Measurements from ENCODE around the gene SORBS1. TPM values are rescaled to one million over a fixed set of nuclear protein-coding genes. Genes with fewer than 3 reads are reported as not detected.

Gene SORBS1
- total and polyA plus RNA-seq, 2 donors (not counting 1 experiment from before 2014, with no cell fraction given), result 0.21 to 1.5 TPM

GRCh38 chr10:95335933-95336699, 225.1 kb downstream of the SORBS1 start:
- H3K27ac ChIP-seq (ENCODE audit: low read length in 2 of 2), result no peak overlapping the region
- CTCF ChIA-PET, result interaction anchor here (1.0 kb wide), 1 partner anchor 27 kb away, joined by 3 read pairs; no protein-coding TSS in a partner anchor
- peaks cover 0 to 3% (median 0%) of the 10 kb centered on the region in 3 donors for H3K9me3 ChIP-seq (ENCODE audit: control extremely low read depth in 1 of 3, control insufficient read depth in 2 of 3, insufficient read depth in 1 of 3, low read length in 2 of 3)
- no peak overlapping the region for H3K27ac Mint-ChIP-seq
- H3K4me1 ChIP-seq (ENCODE audit: control insufficient read depth in 2 of 2, insufficient read depth in 2 of 2, low read length in 2 of 2), result no peaks in the 10 kb centered on the region
- WGBS (ENCODE audit: insufficient coverage), result 88% methylated on average over 19 of the region's 19 CpGs
- H3K79me2 ChIP-seq (ENCODE audit: control insufficient read depth, insufficient read depth, low read length), result no peaks in the 10 kb centered on the region
- no peak overlapping the region for H3K4me3 Mint-ChIP-seq
- H2AFZ ChIP-seq (ENCODE audit: insufficient read depth, low read depth, low read length, poor library complexity, severe bottlenecking), result no peak overlapping the region
- DNase-seq (no peak), ATAC-seq (ENCODE audit: low read depth) (no peak)
- POLR2A ChIA-PET, result no interaction called here
- H3K4me2 ChIP-seq (replicated peaks; ENCODE audit: low read depth, low read length, poor library complexity, severe bottlenecking), result no peak overlapping the region
- H4K20me1 ChIP-seq (ENCODE audit: control insufficient read depth, insufficient read depth, low read length, poor library complexity, severe bottlenecking), result no peaks in the 10 kb centered on the region
- H3K4me3 ChIP-seq (ENCODE audit: control extremely low read depth in 1 of 5, extremely low read depth in 1 of 5, insufficient read depth in 1 of 5, low read depth in 2 of 5, low read length in 4 of 5), result no peak overlapping the region
- intact Hi-C loops (cut with micrococcal nuclease), result no loop called here
- H3K36me3 ChIP-seq (replicated peaks in 1 of 2; ENCODE audit: control extremely low read depth in 1 of 2, control insufficient read depth in 1 of 2, extremely low read depth in 1 of 2, insufficient read depth in 2 of 2, low read length in 1 of 2), result no peaks in the 10 kb centered on the region
- no peaks in the 10 kb centered on the region for H3K4me1 Mint-ChIP-seq
- H3K9me3 Mint-ChIP-seq (ENCODE audit: insufficient read depth), result no peaks in the 10 kb centered on the region
- TF ChIP-seq EZH2 (IDR thresholded peaks at IDR 0.05; ENCODE audit: borderline replicate concordance, insufficient read depth, low read depth, low read length, poor library complexity, severe bottlenecking), result no peak
- no peak for TF ChIP-seq CTCF (IDR thresholded peaks at IDR 0.05)
- H3K9ac ChIP-seq (ENCODE audit: low read length), result no peak overlapping the region
- no peaks in the 10 kb centered on the region for H3K27me3 ChIP-seq (replicated peaks in 1 of 4; ENCODE audit: control extremely low read depth in 1 of 4, control insufficient read depth in 3 of 4, insufficient read depth in 4 of 4, low read length in 3 of 4)
- H3K27me3 Mint-ChIP-seq, result no peaks in the 10 kb centered on the region

- H4K20me1 ChIP-seq (ENCODE audit: control insufficient read depth, insufficient read depth, low read length, poor library complexity, severe bottlenecking), result no peaks in the 10 kb centered on the region
- Mint-ChIP-seq H3K4me3 (no peak overlapping the region), H3K9me3 (ENCODE audit: insufficient read depth) (no peaks in the 10 kb centered on the region), H3K27me3 (no peaks in the 10 kb centered on the region), H3K27ac (no peak overlapping the region), H3K4me1 (no peaks in the 10 kb centered on the region)
- H2AFZ ChIP-seq (ENCODE audit: insufficient read depth, low read depth, low read length, poor library complexity, severe bottlenecking), result no peak overlapping the region
- H3K36me3 ChIP-seq (replicated peaks in 1 of 2; ENCODE audit: control extremely low read depth in 1 of 2, control insufficient read depth in 1 of 2, extremely low read depth in 1 of 2, insufficient read depth in 2 of 2, low read length in 1 of 2), result no peaks in the 10 kb centered on the region
- no peak for TF ChIP-seq EZH2 (IDR thresholded peaks at IDR 0.05; ENCODE audit: borderline replicate concordance, insufficient read depth, low read depth, low read length, poor library complexity, severe bottlenecking)
- H3K27me3 ChIP-seq (replicated peaks in 1 of 4; ENCODE audit: control extremely low read depth in 1 of 4, control insufficient read depth in 3 of 4, insufficient read depth in 4 of 4, low read length in 3 of 4), result no peaks in the 10 kb centered on the region
- CTCF ChIA-PET, result no interaction called here
- H3K4me2 ChIP-seq (replicated peaks; ENCODE audit: low read depth, low read length, poor library complexity, severe bottlenecking), result no peak overlapping the region
- H3K9ac ChIP-seq (ENCODE audit: low read length), result no peak overlapping the region
- DNase-seq, result no peak
- no peaks in the 10 kb centered on the region for H3K4me1 ChIP-seq (ENCODE audit: control insufficient read depth in 2 of 2, insufficient read depth in 2 of 2, low read length in 2 of 2)
- POLR2A ChIA-PET, result no interaction called here
- no peaks in the 10 kb centered on the region for H3K79me2 ChIP-seq (ENCODE audit: control insufficient read depth, insufficient read depth, low read length)
- intact Hi-C loops (cut with micrococcal nuclease), result no loop called here
- H3K4me3 ChIP-seq (ENCODE audit: control extremely low read depth in 1 of 5, extremely low read depth in 1 of 5, insufficient read depth in 1 of 5, low read depth in 2 of 5, low read length in 4 of 5), result no peak overlapping the region
- ATAC-seq (ENCODE audit: low read depth), result no peak
- no peak overlapping the region for H3K27ac ChIP-seq (ENCODE audit: low read length in 2 of 2)
- WGBS (ENCODE audit: insufficient coverage), result 91% methylated on average over 1 of the region's 3 CpGs
- peaks cover 0 to 3% (median 0%) of the 10 kb centered on the region in 3 donors for H3K9me3 ChIP-seq (ENCODE audit: control extremely low read depth in 1 of 3, control insufficient read depth in 2 of 3, insufficient read depth in 1 of 3, low read length in 2 of 3)
Measured at GRCh38 chr10:95334805-95335144, 226.4 kb downstream of the SORBS1 start.
